HCT116 (cell line): ENCODE data around the gene INCA1. TPM values are rescaled to one million over a fixed set of nuclear protein-coding genes. Genes with fewer than 3 reads are reported as not detected.

ENCODE experiments used
- ATAC-seq: fragments of 200-7000 bp; cut with Tn5 transposase; 2 replicates; pipeline ENCODE4 v1.9.1; 2020; ENCODE audit warnings: mild to moderate bottlenecking, moderate library complexity
- BruUV-seq: library from RNA; stranded (reverse); fragments of 400-500 nt; replicated peaks from 2 replicates; lab custom pipeline; 2021; lab: Mats Ljungman, UMichigan
- CTCF ChIA-PET: fragments of 300-600 bp; sonication (Branson Sonifier 250); formaldehyde crosslinking; loops from one replicate; lab custom pipeline; 2021; ENCODE audit warnings: antibody characterized with exemption; lab: Charles Lee
- POLR2A ChIA-PET: fragments of 300-600, 350-600 bp; sonication (Branson Sonifier 250); formaldehyde crosslinking; loops from one replicate; lab custom pipeline; 2021; ENCODE audit warnings: antibody characterized with exemption; lab: Charles Lee
- RAD21 ChIA-PET, 2 experiments: fragments of 300-600 bp; sonication (Branson Sonifier 250); formaldehyde crosslinking; loops; one replicate each; lab custom pipeline; 2023; ENCODE audit warnings: low total read pairs in 2 of 2; ENCODE audit not compliant: uncharacterized antibody in 2 of 2, unreplicated experiment in 2 of 2, low non-redundant PET in 1 of 2; lab: Charles Lee
- DNase-seq: peaks from one replicate; pipeline ENCODE4 v3.0.0-alpha.2; 2010; ENCODE audit warnings: low read depth, low spot score
- H2AFZ ChIP-seq: fragments of 200-600 bp; shearing (Covaris generic), sonication (generic); 2 replicates; pipeline ENCODE4 v1.6.1; 2017; ENCODE audit warnings: low read depth, mixed run types, mixed read lengths, antibody characterized with exemption, low read length; ENCODE audit not compliant: poor library complexity, severe bottlenecking
- H3K27ac ChIP-seq: 2 replicates; pipeline ENCODE4 v1.5.1; 2012; ENCODE audit warnings: low read depth, low read length
- H3K27me3 ChIP-seq: fragments of 200-600 bp; sonication (generic); 2 replicates; pipeline ENCODE4 v1.6.1; 2016; ENCODE audit warnings: mixed run types, low read length, mixed read lengths; ENCODE audit not compliant: insufficient read depth
- H3K36me3 ChIP-seq, 2 experiments: fragments of 200-500 bp in 1 of 2; fragments of 200-600 bp in 1 of 2; sonication (Bioruptor generic) in 1 of 2; sonication (generic) in 1 of 2; 2 replicates each; pipeline versions ENCODE4 v1.5.1 to v1.6.1; 2014 to 2016; ENCODE audit warnings: low read length in 2 of 2, inconsistent platforms in 1 of 2, mixed read lengths in 1 of 2, mixed run types in 1 of 2; ENCODE audit not compliant: insufficient read depth in 2 of 2, control insufficient read depth in 1 of 2
- H3K4me1 ChIP-seq, 2 experiments: fragments of 200-600 bp in 1 of 2; sonication (generic) in 1 of 2; 2 replicates each; pipeline versions ENCODE4 v1.5.1 to v1.6.1; 2012 to 2017; ENCODE audit warnings: low read length in 2 of 2, inconsistent platforms in 1 of 2, mild to moderate bottlenecking in 1 of 2, mixed read lengths in 1 of 2, mixed run types in 1 of 2, moderate library complexity in 1 of 2; ENCODE audit not compliant: insufficient read depth in 2 of 2, control insufficient read depth in 1 of 2
- H3K4me2 ChIP-seq: fragments of 200-600 bp; sonication (generic); 2 replicates; pipeline ENCODE4 v1.6.1; 2017; ENCODE audit warnings: mixed run types, low read length, mixed read lengths
- H3K4me3 ChIP-seq, 2 experiments: fragments of 200-600 bp in 1 of 2; sonication (generic) in 1 of 2; replicated peaks in 1 of 2; 2 replicates each; pipeline ENCODE4 v1.5.1; 2011 to 2016; ENCODE audit warnings: low read length in 2 of 2, control low read depth in 1 of 2, low read depth in 1 of 2, mild to moderate bottlenecking in 1 of 2, mixed read lengths in 1 of 2, mixed run types in 1 of 2
- H3K79me2 ChIP-seq: fragments of 200-600 bp; sonication (generic); 2 replicates; pipeline ENCODE4 v1.6.1; 2017; ENCODE audit warnings: mild to moderate bottlenecking, mixed run types, low read length, moderate library complexity, mixed read lengths; ENCODE audit not compliant: insufficient read depth
- H3K9ac ChIP-seq: fragments of 200-600 bp; sonication (generic); 2 replicates; pipeline ENCODE4 v1.6.1; 2016; ENCODE audit warnings: low read length, mixed read lengths
- H3K9me2 ChIP-seq: fragments of 200-600 bp; sonication (generic), shearing (Covaris generic); 2 replicates; pipeline ENCODE4 v1.6.1; 2017; ENCODE audit warnings: mixed run types, mild to moderate bottlenecking, moderate library complexity; ENCODE audit not compliant: insufficient read depth
- H3K9me3 ChIP-seq, 2 experiments: fragments of 200-500 bp in 1 of 2; fragments of 200-600 bp in 1 of 2; sonication (Bioruptor generic) in 1 of 2; sonication (generic) in 1 of 2; 2 replicates each; pipeline ENCODE4 v1.6.1; 2014 to 2017; ENCODE audit warnings: low read length in 2 of 2, mixed read lengths in 2 of 2, inconsistent platforms in 1 of 2, low read depth in 1 of 2, mild to moderate bottlenecking in 1 of 2, mixed run types in 1 of 2, moderate library complexity in 1 of 2; ENCODE audit not compliant: control insufficient read depth in 1 of 2, insufficient read depth in 1 of 2
- H4K20me1 ChIP-seq: fragments of 200-600 bp; sonication (generic), shearing (Covaris generic); 2 replicates; pipeline ENCODE4 v1.6.1; 2017; ENCODE audit warnings: mixed run types, mild to moderate bottlenecking, moderate library complexity; ENCODE audit not compliant: insufficient read depth
- CBX3 ChIP-seq: IDR thresholded peaks from 2 replicates; pipeline ENCODE4 v1.6.1; 2012; ENCODE audit warnings: low read depth
- EGR1 ChIP-seq: IDR thresholded peaks from 2 replicates; pipeline ENCODE4 v1.6.1; 2012; ENCODE audit warnings: low read depth
- EZH2 ChIP-seq: fragments of 200-600 bp; sonication (generic); IDR thresholded peaks from 2 replicates; pipeline ENCODE4 v1.6.1; 2017; ENCODE audit warnings: antibody characterized with exemption, mixed run types
- EZH2phosphoT487 ChIP-seq: fragments of 200-600 bp; IDR thresholded peaks from 2 replicates; pipeline ENCODE4 v1.6.1; 2018; ENCODE audit warnings: antibody characterized with exemption, borderline replicate concordance
- MAX ChIP-seq: IDR thresholded peaks from 2 replicates; pipeline ENCODE4 v1.6.1; 2012
- POLR2A ChIP-seq: IDR thresholded peaks from 2 replicates; pipeline ENCODE4 v1.7.0; 2011; ENCODE audit warnings: borderline replicate concordance; ENCODE audit not compliant: insufficient read depth, insufficient read length; ENCODE audit errors: extremely low read depth
- POLR2AphosphoS5 ChIP-seq: IDR thresholded peaks from 2 replicates; pipeline ENCODE4 v1.6.1; 2011; ENCODE audit warnings: mild to moderate bottlenecking, low read depth, low read length, moderate library complexity
- YY1 ChIP-seq: IDR thresholded peaks from 2 replicates; pipeline ENCODE4 v1.6.1; 2011; ENCODE audit warnings: low read length, low read depth, moderate library complexity, mild to moderate bottlenecking; ENCODE audit not compliant: insufficient replicate concordance; ENCODE audit errors: extremely low read depth
- ZBTB33 ChIP-seq: IDR thresholded peaks from 2 replicates; pipeline ENCODE4 v1.6.1; 2011; ENCODE audit warnings: mild to moderate bottlenecking, low read length, moderate library complexity; ENCODE audit not compliant: insufficient replicate concordance; ENCODE audit errors: extremely low read depth
- ZNF274 ChIP-seq: fragments of 200-500 bp; sonication (Bioruptor generic); IDR thresholded peaks from 2 replicates; pipeline ENCODE4 v1.6.1; 2014; ENCODE audit warnings: mild to moderate bottlenecking, low read depth, low read length, inconsistent platforms
- intact Hi-C: fragments of 100-400 bp; cut with micrococcal nuclease; formaldehyde crosslinking; loops from 2 replicates; pipeline ENCODE4 v1.10.0; 2022
- total RNA-seq: library from RNA; stranded (reverse); gene quantifications from one replicate; pipeline ENCODE4 v1.2.1, GENCODE V29; 2021; ENCODE audit not compliant: unreplicated experiment

Gene INCA1
- total RNA-seq, 1 experiment from 2014 or later, result 0.74 TPM

- Histone ChIP-seq H3K4me3 (no peak overlapping the region), H3K4me2 (no peak overlapping the region), H3K27ac (no peak overlapping the region), H3K27me3 (no peaks in the 10 kb centered on the region), H4K20me1 (no peaks in the 10 kb centered on the region), H3K9me2 (no peaks in the 10 kb centered on the region), H3K4me1 (peaks cover 4 to 5% of the 10 kb centered on the region in 2 experiments; a peak in 2 of 4 replicates), H3K9me3 (no peaks in the 10 kb centered on the region), H3K9ac (no peak overlapping the region), H3K36me3 (no peaks in the 10 kb centered on the region), H2AFZ (no peak overlapping the region), H3K79me2 (peaks cover 4% of the 10 kb centered on the region; the same call in 1 of the 2 replicates)
- TF ChIP-seq MAX (no peak), ZBTB33 (no peak), YY1 (no peak), EZH2 (no peak), POLR2AphosphoS5 (no peak), ZNF274 (no peak), POLR2A (no peak), EGR1 (no peak), CBX3 (no peak), EZH2phosphoT487 (no peak)
- POLR2A ChIA-PET, result interaction anchor here (4.6 kb wide), 1 partner anchor 8 kb away, joined by 27 read pairs; the partner anchor contains the start of gene SPAG7
- CTCF ChIA-PET, result no interaction called here
- intact Hi-C loops, result no loop called here
- DNase-seq, result no peak
- RAD21 ChIA-PET, result no interaction called here
- TSS peak; percentile 63 for BruUV-seq
- no peak for ATAC-seq
These were observed 37.9 kb downstream of the INCA1 start for GRCh38 chr17:4959261-4959965.
